ENCODE data around the gene TUBG1. TPM values are rescaled to one million over a fixed set of nuclear protein-coding genes. Genes with fewer than 3 reads are reported as not detected.

TUBG1 gene
- total and polyA plus RNA-seq, 9 of the 15 experiments (the other 6 are each of a cell fraction or from before 2014, with no cell fraction given) = 33.1 to 147 (median 66.0) TPM

DNA sequence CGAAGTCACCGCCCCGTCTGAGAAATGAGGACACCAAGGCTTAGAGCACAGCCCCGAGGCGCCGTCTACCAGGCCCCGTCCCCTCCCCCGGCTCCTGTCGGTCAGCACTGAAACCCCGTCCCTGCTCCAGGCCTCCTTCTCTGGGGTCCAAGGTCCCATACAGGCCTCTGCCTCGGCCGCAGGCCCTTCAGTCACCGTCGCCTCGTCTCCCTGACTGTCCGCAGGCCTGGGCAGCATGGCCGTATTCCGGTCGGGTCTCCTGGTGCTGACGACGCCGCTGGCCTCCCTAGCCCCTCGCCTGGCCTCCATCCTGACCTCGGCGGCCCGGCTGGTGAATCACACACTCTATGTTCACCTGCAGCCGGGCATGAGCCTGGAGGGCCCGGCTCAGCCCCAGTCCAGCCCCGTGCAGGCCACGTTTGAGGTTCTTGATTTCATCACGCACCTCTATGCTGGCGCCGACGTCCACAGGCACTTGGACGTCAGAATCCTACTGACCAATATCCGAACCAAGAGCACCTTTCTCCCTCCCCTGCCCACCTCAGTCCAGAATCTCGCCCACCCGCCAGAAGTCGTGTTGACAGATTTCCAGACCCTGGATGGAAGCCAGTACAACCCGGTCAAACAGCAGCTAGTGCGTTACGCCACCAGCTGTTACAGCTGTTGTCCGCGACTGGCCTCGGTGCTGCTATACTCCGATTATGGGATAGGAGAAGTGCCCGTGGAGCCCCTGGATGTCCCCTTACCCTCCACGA lies 46.9 kb upstream of the TUBG1 start (continued):
- TF ChIP-seq MGA (IDR thresholded peaks at IDR 0.05) = peak; percentile 72
- no peak for TF ChIP-seq ZFP30 (CRISPR knock-in tag; IDR thresholded peaks at IDR 0.05; ENCODE audit: borderline replicate concordance)
- TF ChIP-seq CHD1 (IDR thresholded peaks at IDR 0.05; ENCODE audit: low read length) = peak; percentile 63
- no peak for TF ChIP-seq IRF9 (tag; IDR thresholded peaks at IDR 0.05)
- TF ChIP-seq PRMT5 (CRISPR knock-in tag; IDR thresholded peaks at IDR 0.05) = 0 out of 2 replicates have a peak, but pooled peaks have one; percentile 31
- no peak for TF ChIP-seq ZNF449 (CRISPR knock-in tag; IDR thresholded peaks at IDR 0.05)
- no peak for TF ChIP-seq ETV5 (CRISPR knock-in tag; IDR thresholded peaks at IDR 0.05; ENCODE audit: low read depth)
- TF ChIP-seq ZNF431 (CRISPR knock-in tag; IDR thresholded peaks at IDR 0.05) = 0 out of 2 replicates have a peak, but pooled peaks have one; percentile 24
